ENCODE measurements around the gene PPIL4. TPM values are rescaled to one million over a fixed set of nuclear protein-coding genes. Genes with fewer than 3 reads are reported as not detected.

The PPIL4 gene, protein sequence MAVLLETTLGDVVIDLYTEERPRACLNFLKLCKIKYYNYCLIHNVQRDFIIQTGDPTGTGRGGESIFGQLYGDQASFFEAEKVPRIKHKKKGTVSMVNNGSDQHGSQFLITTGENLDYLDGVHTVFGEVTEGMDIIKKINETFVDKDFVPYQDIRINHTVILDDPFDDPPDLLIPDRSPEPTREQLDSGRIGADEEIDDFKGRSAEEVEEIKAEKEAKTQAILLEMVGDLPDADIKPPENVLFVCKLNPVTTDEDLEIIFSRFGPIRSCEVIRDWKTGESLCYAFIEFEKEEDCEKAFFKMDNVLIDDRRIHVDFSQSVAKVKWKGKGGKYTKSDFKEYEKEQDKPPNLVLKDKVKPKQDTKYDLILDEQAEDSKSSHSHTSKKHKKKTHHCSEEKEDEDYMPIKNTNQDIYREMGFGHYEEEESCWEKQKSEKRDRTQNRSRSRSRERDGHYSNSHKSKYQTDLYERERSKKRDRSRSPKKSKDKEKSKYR
- total RNA-seq, result 10 to 100 TPM; 17.8 to 28.1 (median 24.0) TPM

DNA sequence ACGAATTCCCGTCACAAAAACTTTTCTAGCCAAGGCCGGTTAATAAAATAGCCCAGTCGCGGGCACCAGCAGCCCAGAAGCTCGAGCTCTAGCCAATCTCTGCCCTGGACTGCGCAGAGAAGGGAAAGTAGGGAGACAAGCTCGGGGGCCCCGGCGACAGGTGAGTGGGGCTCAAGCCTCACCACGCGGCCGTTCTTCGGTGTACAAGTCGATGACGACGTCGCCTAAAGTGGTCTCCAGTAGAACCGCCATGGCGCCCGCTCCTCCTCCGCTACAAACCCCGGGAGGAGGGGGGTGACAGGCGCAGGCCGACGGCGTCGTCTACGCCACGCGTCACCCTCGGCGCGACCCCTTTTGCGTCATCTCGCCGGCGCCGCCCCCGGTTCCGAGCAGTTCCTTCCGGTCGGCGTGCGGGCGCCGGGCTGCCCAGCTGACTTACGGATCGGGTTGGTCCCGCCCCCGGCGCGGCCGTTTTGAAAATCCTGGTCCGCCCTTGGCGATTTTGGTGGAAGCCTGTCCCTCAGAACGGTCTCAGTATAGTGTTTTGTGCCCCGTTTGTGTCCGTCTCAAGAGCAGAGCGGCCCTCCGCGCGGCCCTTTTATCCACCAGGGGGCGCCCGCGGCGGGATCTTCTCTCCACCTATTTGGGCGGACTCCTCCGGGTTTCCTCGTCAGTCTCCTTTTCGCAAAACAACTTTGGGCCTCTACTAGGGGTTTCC lies at the start of gene PPIL4:
PPIL4 (minus strand) TSS at position 290 of the 718 bp plus-strand sequence; CDS start at position 252, 38 bp downstream.
- DNase-seq (ENCODE audit: low spot score in 2 of 2), result peak; percentile 94 to 99
- intact Hi-C loops (cut with DNase I; ENCODE audit: low total_unique reads), result no loop called here
- peak in 1 of 2 donors; percentile 69 for TF ChIP-seq POLR2A (IDR thresholded peaks at IDR 0.05)
- TF ChIP-seq, protein P1, sequence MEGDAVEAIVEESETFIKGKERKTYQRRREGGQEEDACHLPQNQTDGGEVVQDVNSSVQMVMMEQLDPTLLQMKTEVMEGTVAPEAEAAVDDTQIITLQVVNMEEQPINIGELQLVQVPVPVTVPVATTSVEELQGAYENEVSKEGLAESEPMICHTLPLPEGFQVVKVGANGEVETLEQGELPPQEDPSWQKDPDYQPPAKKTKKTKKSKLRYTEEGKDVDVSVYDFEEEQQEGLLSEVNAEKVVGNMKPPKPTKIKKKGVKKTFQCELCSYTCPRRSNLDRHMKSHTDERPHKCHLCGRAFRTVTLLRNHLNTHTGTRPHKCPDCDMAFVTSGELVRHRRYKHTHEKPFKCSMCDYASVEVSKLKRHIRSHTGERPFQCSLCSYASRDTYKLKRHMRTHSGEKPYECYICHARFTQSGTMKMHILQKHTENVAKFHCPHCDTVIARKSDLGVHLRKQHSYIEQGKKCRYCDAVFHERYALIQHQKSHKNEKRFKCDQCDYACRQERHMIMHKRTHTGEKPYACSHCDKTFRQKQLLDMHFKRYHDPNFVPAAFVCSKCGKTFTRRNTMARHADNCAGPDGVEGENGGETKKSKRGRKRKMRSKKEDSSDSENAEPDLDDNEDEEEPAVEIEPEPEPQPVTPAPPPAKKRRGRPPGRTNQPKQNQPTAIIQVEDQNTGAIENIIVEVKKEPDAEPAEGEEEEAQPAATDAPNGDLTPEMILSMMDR (IDR thresholded peaks at IDR 0.05), result peak in 1 of 3 donors; percentile 81
- peak within 1 kb of the TSS; percentile 98 for H3K4me3 ChIP-seq (ENCODE audit: low read depth, poor library complexity, severe bottlenecking)
- WGBS, 2 donors, result 0 to 1% methylated on average over 28 to 47 of the region's 71 CpGs

DNA sequence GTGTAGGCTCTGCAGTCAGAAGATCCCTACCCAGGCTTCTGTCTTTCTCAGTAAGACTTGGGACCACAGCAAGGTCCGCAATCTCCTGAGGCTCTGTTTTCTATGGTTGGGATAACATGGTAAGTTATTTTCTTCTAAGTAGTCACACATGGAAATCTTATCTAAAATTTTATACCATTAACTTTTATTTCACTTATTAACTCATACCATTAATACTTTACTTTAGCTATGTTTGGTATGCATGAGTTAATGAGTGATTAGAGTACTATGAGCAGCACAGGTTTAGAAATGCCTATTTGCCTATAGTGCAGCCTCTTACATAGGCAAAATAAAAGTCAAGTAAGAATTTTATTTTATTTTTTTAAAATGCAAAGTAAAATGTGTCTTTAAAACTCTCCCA lies 47.6 kb upstream of the PPIL4 start:
- no peak for TF ChIP-seq POLR2A (IDR thresholded peaks at IDR 0.05)
- H3K4me3 ChIP-seq (ENCODE audit: low read depth, poor library complexity, severe bottlenecking), result no peak overlapping the region
- intact Hi-C loops (cut with DNase I; ENCODE audit: low total_unique reads), result no loop called here
- DNase-seq (ENCODE audit: low spot score in 2 of 2), result no peak
- 93 to 100% methylated on average over 1 of the region's 1 CpG for whole genome bisulfite sequencing, 2 donors

DNA sequence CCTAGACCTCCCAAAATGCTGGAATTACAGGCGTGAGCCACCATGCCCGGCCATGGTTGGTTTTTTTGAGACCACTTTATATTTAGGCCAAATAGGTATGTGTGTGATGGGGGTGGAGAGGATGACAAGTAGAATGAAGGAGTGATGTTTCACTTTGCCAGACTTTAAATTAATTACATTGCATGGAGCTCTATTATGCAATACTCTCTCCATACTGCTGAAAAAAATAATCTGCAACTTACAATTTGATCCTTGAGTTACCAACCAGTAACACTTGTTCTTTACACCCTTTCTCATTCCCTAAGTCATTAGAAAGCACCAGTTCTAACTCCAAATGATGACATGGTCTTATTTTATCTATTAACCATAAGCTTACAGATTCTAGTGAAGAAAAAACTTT lies 47.1 kb upstream of the PPIL4 start:
- WGBS, 2 donors, result 96 to 98% methylated on average over 2 of the region's 2 CpGs
- intact Hi-C loops (cut with DNase I; ENCODE audit: low total_unique reads), result no loop called here
- H3K4me3 ChIP-seq (ENCODE audit: low read depth, poor library complexity, severe bottlenecking), result no peak overlapping the region
- TF ChIP-seq POLR2A (IDR thresholded peaks at IDR 0.05), result no peak
- TF ChIP-seq, protein P1 (IDR thresholded peaks at IDR 0.05), result no peak
- no peak for DNase-seq (ENCODE audit: low spot score in 2 of 2)

DNA sequence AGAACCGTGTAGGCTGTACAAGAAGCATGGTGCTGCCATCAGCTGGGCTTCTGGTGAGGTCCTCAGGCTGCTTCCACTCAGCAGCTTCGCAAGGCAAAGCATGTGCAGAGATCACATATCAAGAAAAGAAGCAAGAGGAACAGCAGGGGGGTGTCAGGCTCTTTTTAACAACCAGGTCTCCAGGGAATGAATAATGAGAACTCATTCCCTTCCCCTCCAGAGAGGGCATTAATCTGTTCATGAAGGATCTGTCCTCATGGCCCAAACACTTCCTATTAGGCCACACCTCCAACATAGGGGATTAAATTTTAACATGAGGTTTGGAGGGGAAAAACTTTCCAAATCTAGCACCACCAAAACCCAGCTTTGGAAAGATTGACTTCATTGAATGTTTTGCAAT lies 40.3 kb upstream of the PPIL4 start:
- no peak overlapping the region for H3K4me3 ChIP-seq (ENCODE audit: low read depth, poor library complexity, severe bottlenecking)
- DNase-seq (ENCODE audit: low spot score in 2 of 2), result no peak
- intact Hi-C loops (cut with DNase I; ENCODE audit: low total_unique reads), result no loop called here
- TF ChIP-seq, protein P1 (IDR thresholded peaks at IDR 0.05), result no peak
- TF ChIP-seq POLR2A (IDR thresholded peaks at IDR 0.05), result no peak
- 92 to 94% methylated on average over 2 of the region's 2 CpGs for WGBS, 2 donors

DNA sequence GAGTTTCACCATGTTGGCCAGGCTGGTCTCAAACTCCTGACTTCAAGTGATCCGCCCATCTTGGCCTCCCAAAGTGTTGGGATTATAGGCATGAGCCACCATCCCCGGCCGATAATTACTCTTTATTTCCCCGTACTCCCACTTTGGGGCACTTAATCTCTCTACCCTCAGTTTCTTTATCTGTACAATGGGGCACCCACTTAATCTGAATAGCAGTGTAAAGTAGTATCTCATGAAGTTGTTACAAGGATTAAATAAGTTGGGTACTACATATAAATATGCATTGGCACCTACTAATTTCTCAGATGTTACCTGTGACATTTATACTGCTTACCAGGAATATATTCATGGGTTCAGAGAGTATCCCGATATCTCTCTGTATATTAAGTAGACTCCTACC lies 35.5 kb upstream of the PPIL4 start:
- WGBS, 2 donors, result 97% methylated on average over 5 of the region's 5 CpGs
- intact Hi-C loops (cut with DNase I; ENCODE audit: low total_unique reads), result no loop called here
- no peak for DNase-seq (ENCODE audit: low spot score in 2 of 2)
- no peak overlapping the region for H3K4me3 ChIP-seq (ENCODE audit: low read depth, poor library complexity, severe bottlenecking)
- TF ChIP-seq, protein P1 (IDR thresholded peaks at IDR 0.05), result no peak
- no peak for TF ChIP-seq POLR2A (IDR thresholded peaks at IDR 0.05)

DNA sequence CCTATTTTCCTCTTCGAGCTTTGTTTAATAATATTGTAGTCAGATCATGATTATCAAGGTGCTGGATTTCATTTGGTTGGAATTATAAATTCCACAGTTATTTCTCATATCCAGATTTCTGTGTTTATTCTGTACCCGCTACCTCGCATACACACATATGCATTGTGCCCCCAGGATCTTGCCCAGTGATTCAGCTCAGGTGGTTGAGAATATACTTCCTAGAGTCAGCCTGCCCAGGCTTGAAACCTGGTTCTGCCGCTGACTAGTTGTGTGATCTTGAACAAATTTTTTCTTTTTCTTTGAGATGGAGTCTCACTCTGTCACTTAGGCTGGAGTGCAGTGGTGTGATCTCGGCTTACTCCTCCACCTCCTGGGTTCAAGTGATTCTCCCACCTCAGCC lies 35.0 kb upstream of the PPIL4 start:
- intact Hi-C loops (cut with DNase I; ENCODE audit: low total_unique reads), result no loop called here
- no peak overlapping the region for H3K4me3 ChIP-seq (ENCODE audit: low read depth, poor library complexity, severe bottlenecking)
- no peak for TF ChIP-seq POLR2A (IDR thresholded peaks at IDR 0.05)
- TF ChIP-seq, protein P1 (IDR thresholded peaks at IDR 0.05), result no peak
- DNase-seq (ENCODE audit: low spot score in 2 of 2), result no peak
- 88 to 89% methylated on average over 5 of the region's 5 CpGs for WGBS, 2 donors
